Gastrocnemius medialis (tissue), 4 donors: Measurements from ENCODE around the gene ERCC4.

Source experiments
- POLR2A ChIP-seq, 2 donors: fragments of 450-650 bp; IDR thresholded peaks; one replicate each; pipeline ENCODE4 v1.6.1; 2017; ENCODE audit warnings: antibody characterized with exemption in 2 of 2, mild to moderate bottlenecking in 2 of 2, moderate library complexity in 2 of 2
- TF ChIP-seq, protein P1 (sequence below), 5 experiments: fragments of 450-650 bp in 3 of 5; fragments of 200-600 bp in 2 of 5; sonication (generic) in 2 of 5; IDR thresholded peaks in 4 of 5; conservative IDR thresholded peaks in 1 of 5; 1 replicate in 4 of 5; 2 replicates in 1 of 5; pipeline ENCODE4 v1.5.1; 2016 to 2019; ENCODE audit warnings: antibody characterized with exemption in 5 of 5, mild to moderate bottlenecking in 3 of 5, moderate library complexity in 3 of 5

DNA sequence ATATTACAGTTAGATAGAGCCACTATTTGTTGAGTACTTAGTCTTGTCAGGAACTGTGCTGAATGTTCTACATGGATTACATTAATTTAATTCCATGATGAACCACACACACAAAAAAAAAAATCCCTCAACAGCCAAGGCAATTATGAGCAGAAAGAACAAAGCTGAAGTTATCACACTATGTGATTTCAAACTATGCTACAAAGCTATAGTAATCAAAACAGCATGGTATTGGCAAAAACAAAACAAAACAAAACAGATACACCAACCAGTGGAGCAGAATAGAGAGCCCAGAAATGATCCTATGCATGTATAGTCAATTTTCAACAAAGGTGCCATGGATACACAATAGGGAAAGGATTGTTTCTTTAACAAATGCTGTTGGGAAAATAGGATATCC, 8.1 kb upstream of the ERCC4 start:
- TF ChIP-seq, protein P1, sequence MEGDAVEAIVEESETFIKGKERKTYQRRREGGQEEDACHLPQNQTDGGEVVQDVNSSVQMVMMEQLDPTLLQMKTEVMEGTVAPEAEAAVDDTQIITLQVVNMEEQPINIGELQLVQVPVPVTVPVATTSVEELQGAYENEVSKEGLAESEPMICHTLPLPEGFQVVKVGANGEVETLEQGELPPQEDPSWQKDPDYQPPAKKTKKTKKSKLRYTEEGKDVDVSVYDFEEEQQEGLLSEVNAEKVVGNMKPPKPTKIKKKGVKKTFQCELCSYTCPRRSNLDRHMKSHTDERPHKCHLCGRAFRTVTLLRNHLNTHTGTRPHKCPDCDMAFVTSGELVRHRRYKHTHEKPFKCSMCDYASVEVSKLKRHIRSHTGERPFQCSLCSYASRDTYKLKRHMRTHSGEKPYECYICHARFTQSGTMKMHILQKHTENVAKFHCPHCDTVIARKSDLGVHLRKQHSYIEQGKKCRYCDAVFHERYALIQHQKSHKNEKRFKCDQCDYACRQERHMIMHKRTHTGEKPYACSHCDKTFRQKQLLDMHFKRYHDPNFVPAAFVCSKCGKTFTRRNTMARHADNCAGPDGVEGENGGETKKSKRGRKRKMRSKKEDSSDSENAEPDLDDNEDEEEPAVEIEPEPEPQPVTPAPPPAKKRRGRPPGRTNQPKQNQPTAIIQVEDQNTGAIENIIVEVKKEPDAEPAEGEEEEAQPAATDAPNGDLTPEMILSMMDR (IDR thresholded peaks at IDR 0.05 in 4 of 5, conservative IDR thresholded peaks at IDR 0.05 in 1 of 5): no peak
- TF ChIP-seq POLR2A (IDR thresholded peaks at IDR 0.05): no peak
